Dedifferentiated amniotic fluid mesenchymal stem cell (primary cell): Measurements from ENCODE around the gene NEK5.
"Not testable (repeated sequence)": the region's sequence is repeated elsewhere in the genome, so short reads cannot be mapped to it uniquely, and the experiment has no call there.

Experiments
- DNase-seq: peaks from one replicate; pipeline ENCODE4 v3.0.0-alpha.2; 2016; ENCODE audit errors: extremely low spot score

NEK5 gene

GRCh38 chr13:52067237-52067636, 61.6 kb downstream of the NEK5 start:
- DNase-seq = no peak

GRCh38 chr13:52061587-52061986, 67.3 kb downstream of the NEK5 start:
- DNase-seq = peak; percentile 15

- not testable (repeated sequence) for DNase-seq
Measured at GRCh38 chr13:52061064-52061463, 67.8 kb downstream of the NEK5 start.

- DNase-seq = peak; percentile 22
Measured at GRCh38 chr13:52053460-52053859, 75.4 kb downstream of the NEK5 start.

GRCh38 chr13:52051400-52051799, 77.5 kb downstream of the NEK5 start:
- DNase-seq = no peak

GRCh38 chr13:52048516-52048915, 80.4 kb downstream of the NEK5 start:
- no peak for DNase-seq

- DNase-seq = no peak
Measured at GRCh38 chr13:52047463-52047862, 81.4 kb downstream of the NEK5 start.

- DNase-seq = no peak
Measured at GRCh38 chr13:52043675-52044074, 85.2 kb downstream of the NEK5 start.

GRCh38 chr13:52036037-52036436, 92.8 kb downstream of the NEK5 start:
- no peak for DNase-seq

GRCh38 chr13:52034616-52035226, 94.2 kb downstream of the NEK5 start:
- DNase-seq = no peak

GRCh38 chr13:52033039-52033438, 95.8 kb downstream of the NEK5 start:
- DNase-seq = no peak

- DNase-seq = not testable (repeated sequence)
Measured at GRCh38 chr13:52030401-52030800, 98.5 kb downstream of the NEK5 start.

GRCh38 chr13:52029569-52029968, 99.3 kb downstream of the NEK5 start:
- DNase-seq = no peak

GRCh38 chr13:52027832-52028231, 101.0 kb downstream of the NEK5 start:
- no peak for DNase-seq

GRCh38 chr13:52026246-52026626, 102.6 kb downstream of the NEK5 start:
- no peak for DNase-seq

GRCh38 chr13:52025475-52026245, 103.2 kb downstream of the NEK5 start:
- DNase-seq = no peak

GRCh38 chr13:52024481-52024880, 104.4 kb downstream of the NEK5 start, which contains the start of gene UTP14C:
UTP14C (plus strand) TSS chr13:52024691; CDS start chr13:52028805, 4,114 bp downstream.
- no peak for DNase-seq

GRCh38 chr13:52022356-52022755, 106.5 kb downstream of the NEK5 start:
- DNase-seq = no peak

- no peak for DNase-seq
Measured at GRCh38 chr13:52020191-52020590, 108.7 kb downstream of the NEK5 start.

GRCh38 chr13:52016296-52016695, 112.6 kb downstream of the NEK5 start:
- no peak for DNase-seq

- no peak for DNase-seq
Measured at GRCh38 chr13:52012512-52012836, 116.4 kb downstream of the NEK5 start.

- peak; percentile 98 for DNase-seq
Measured at GRCh38 chr13:52011632-52012511, 117.0 kb downstream of the NEK5 start, which contains the start of gene ALG11. ALG11 (plus strand) TSS chr13:52012398; CDS start chr13:52012419, 21 bp downstream.
